ENCODE data around the gene SMAD6.

The SMAD6 gene

GRCh38 chr15:66702787-66703539 lies 927 bp downstream of the SMAD6 start:
- no peak overlapping the region for H3K4me3 ChIP-seq (ENCODE audit: low read depth, low read length)
- TF ChIP-seq CTCF (IDR thresholded peaks at IDR 0.05; ENCODE audit: borderline replicate concordance, insufficient read depth, low read depth, low read length), result no peak

GRCh38 chr15:66703540-66703941 lies 1.5 kb downstream of the SMAD6 start:
- H3K4me3 ChIP-seq (ENCODE audit: low read depth, low read length), result no peak overlapping the region
- no peak for TF ChIP-seq CTCF (IDR thresholded peaks at IDR 0.05; ENCODE audit: borderline replicate concordance, insufficient read depth, low read depth, low read length)

- no peak for TF ChIP-seq CTCF (IDR thresholded peaks at IDR 0.05; ENCODE audit: borderline replicate concordance, insufficient read depth, low read depth, low read length)
- H3K4me3 ChIP-seq (ENCODE audit: low read depth, low read length), result peak overlapping the region; percentile 22
Observed at GRCh38 chr15:66704019-66704802, 2.2 kb downstream of the SMAD6 start.

GRCh38 chr15:66704803-66705153 lies 2.7 kb downstream of the SMAD6 start:
- H3K4me3 ChIP-seq (ENCODE audit: low read depth, low read length), result no peak overlapping the region

GRCh38 chr15:66705277-66706146 lies 3.5 kb downstream of the SMAD6 start:
- no peak for TF ChIP-seq CTCF (IDR thresholded peaks at IDR 0.05; ENCODE audit: borderline replicate concordance, insufficient read depth, low read depth, low read length)
- H3K4me3 ChIP-seq (ENCODE audit: low read depth, low read length), result no peak overlapping the region

More at GRCh38 chr15:66704803-66705153, 2.7 kb downstream of the SMAD6 start:
- no peak for TF ChIP-seq CTCF (IDR thresholded peaks at IDR 0.05; ENCODE audit: borderline replicate concordance, insufficient read depth, low read depth, low read length)

GRCh38 chr15:66706225-66706732 lies 4.2 kb downstream of the SMAD6 start:
- H3K4me3 ChIP-seq (ENCODE audit: low read depth, low read length), result no peak overlapping the region
- peak; percentile 45; the same call in 1 of the 2 replicates for TF ChIP-seq CTCF (IDR thresholded peaks at IDR 0.05; ENCODE audit: borderline replicate concordance, insufficient read depth, low read depth, low read length)

Measured in GM12875 (cell line).